ENCODE results near the gene RBBP5. TPM values are rescaled to one million over a fixed set of nuclear protein-coding genes. Genes with fewer than 3 reads are reported as not detected.

RBBP5 gene
- total RNA-seq, 1 experiment from 2014 or later = 31.1 TPM

- in situ Hi-C loops (cut with HindIII; ENCODE audit: low pct_unique_long_range_greater_than_20kb, low sequenced_read_pairs) = no loop called here
Observed at GRCh38 chr1:205064741-205065316, 56.9 kb downstream of the RBBP5 start.

GRCh38 chr1:205064301-205064700, 57.5 kb downstream of the RBBP5 start:
- in situ Hi-C loops (cut with HindIII; ENCODE audit: low pct_unique_long_range_greater_than_20kb, low sequenced_read_pairs) = no loop called here
- no peak for DNase-seq (ENCODE audit: low read depth)

More at GRCh38 chr1:205064741-205065316, 56.9 kb downstream of the RBBP5 start:
- DNase-seq (ENCODE audit: low read depth) = no peak

- DNase-seq (ENCODE audit: low read depth) = no peak
- in situ Hi-C loops (cut with HindIII; ENCODE audit: low pct_unique_long_range_greater_than_20kb, low sequenced_read_pairs) = no loop called here
Observed at GRCh38 chr1:205062895-205063294, 58.9 kb downstream of the RBBP5 start.

GRCh38 chr1:205062319-205062718, 59.5 kb downstream of the RBBP5 start:
- no peak for DNase-seq (ENCODE audit: low read depth)
- in situ Hi-C loops (cut with HindIII; ENCODE audit: low pct_unique_long_range_greater_than_20kb, low sequenced_read_pairs) = no loop called here

- in situ Hi-C loops (cut with HindIII; ENCODE audit: low pct_unique_long_range_greater_than_20kb, low sequenced_read_pairs) = no loop called here
- peak; percentile 79 for DNase-seq (ENCODE audit: low read depth)
Observed at GRCh38 chr1:205061665-205062069, 60.1 kb downstream of the RBBP5 start.

GRCh38 chr1:205061227-205061626, 60.6 kb downstream of the RBBP5 start:
- DNase-seq (ENCODE audit: low read depth) = no peak
- in situ Hi-C loops (cut with HindIII; ENCODE audit: low pct_unique_long_range_greater_than_20kb, low sequenced_read_pairs) = no loop called here

- no peak for DNase-seq (ENCODE audit: low read depth)
- in situ Hi-C loops (cut with HindIII; ENCODE audit: low pct_unique_long_range_greater_than_20kb, low sequenced_read_pairs) = no loop called here
Observed at GRCh38 chr1:205060746-205061145, 61.0 kb downstream of the RBBP5 start.

- DNase-seq (ENCODE audit: low read depth) = no peak
- in situ Hi-C loops (cut with HindIII; ENCODE audit: low pct_unique_long_range_greater_than_20kb, low sequenced_read_pairs) = no loop called here
Observed at GRCh38 chr1:205059660-205060059, 62.1 kb downstream of the RBBP5 start.

GRCh38 chr1:205058853-205059252, 62.9 kb downstream of the RBBP5 start:
- no peak for DNase-seq (ENCODE audit: low read depth)
- in situ Hi-C loops (cut with HindIII; ENCODE audit: low pct_unique_long_range_greater_than_20kb, low sequenced_read_pairs) = no loop called here

GRCh38 chr1:205057808-205058575, 63.8 kb downstream of the RBBP5 start:
- in situ Hi-C loops (cut with HindIII; ENCODE audit: low pct_unique_long_range_greater_than_20kb, low sequenced_read_pairs) = no loop called here
- DNase-seq (ENCODE audit: low read depth) = no peak

- no peak for DNase-seq (ENCODE audit: low read depth)
- in situ Hi-C loops (cut with HindIII; ENCODE audit: low pct_unique_long_range_greater_than_20kb, low sequenced_read_pairs) = no loop called here
Observed at GRCh38 chr1:205056956-205057568, 64.7 kb downstream of the RBBP5 start.

- no peak for DNase-seq (ENCODE audit: low read depth)
- in situ Hi-C loops (cut with HindIII; ENCODE audit: low pct_unique_long_range_greater_than_20kb, low sequenced_read_pairs) = no loop called here
Observed at GRCh38 chr1:205056188-205056611, 65.6 kb downstream of the RBBP5 start.

- in situ Hi-C loops (cut with HindIII; ENCODE audit: low pct_unique_long_range_greater_than_20kb, low sequenced_read_pairs) = no loop called here
- DNase-seq (ENCODE audit: low read depth) = no peak
Observed at GRCh38 chr1:205054013-205054412, 67.8 kb downstream of the RBBP5 start.

GRCh38 chr1:205053296-205053695, 68.5 kb downstream of the RBBP5 start:
- DNase-seq (ENCODE audit: low read depth) = no peak
- in situ Hi-C loops (cut with HindIII; ENCODE audit: low pct_unique_long_range_greater_than_20kb, low sequenced_read_pairs) = no loop called here

- no peak for DNase-seq (ENCODE audit: low read depth)
- in situ Hi-C loops (cut with HindIII; ENCODE audit: low pct_unique_long_range_greater_than_20kb, low sequenced_read_pairs) = no loop called here
Observed at GRCh38 chr1:205052690-205053089, 69.1 kb downstream of the RBBP5 start.

GRCh38 chr1:205049479-205049878, 72.3 kb downstream of the RBBP5 start:
- in situ Hi-C loops (cut with HindIII; ENCODE audit: low pct_unique_long_range_greater_than_20kb, low sequenced_read_pairs) = no loop called here
- no peak for DNase-seq (ENCODE audit: low read depth)

GRCh38 chr1:205048382-205048781, 73.4 kb downstream of the RBBP5 start:
- in situ Hi-C loops (cut with HindIII; ENCODE audit: low pct_unique_long_range_greater_than_20kb, low sequenced_read_pairs) = no loop called here
- no peak for DNase-seq (ENCODE audit: low read depth)

- in situ Hi-C loops (cut with HindIII; ENCODE audit: low pct_unique_long_range_greater_than_20kb, low sequenced_read_pairs) = no loop called here
- DNase-seq (ENCODE audit: low read depth) = no peak
Observed at GRCh38 chr1:205047764-205048231, 74.0 kb downstream of the RBBP5 start.

- in situ Hi-C loops (cut with HindIII; ENCODE audit: low pct_unique_long_range_greater_than_20kb, low sequenced_read_pairs) = no loop called here
- DNase-seq (ENCODE audit: low read depth) = no peak
Observed at GRCh38 chr1:205046870-205047269, 74.9 kb downstream of the RBBP5 start.
